AG10803 (cell line): ENCODE measurements around the gene SLC28A1.

Experiments used
- DNase-seq: peaks from one replicate; pipeline ENCODE4 v3.0.0; 2010; ENCODE audit warnings: low read depth
- H3K4me3 ChIP-seq: 2 replicates; pipeline ENCODE4 v1.5.1; 2011; ENCODE audit warnings: mild to moderate bottlenecking, low read length, control low read depth
- TF ChIP-seq, protein P1 (sequence below): conservative IDR thresholded peaks from 2 replicates; pipeline ENCODE4 v1.5.1; 2011; ENCODE audit warnings: mild to moderate bottlenecking, low read length, control low read depth, inconsistent platforms

SLC28A1 gene

GRCh38 chr15:84992157-84992944 lies 107.9 kb downstream of the SLC28A1 start:
- TF ChIP-seq, protein P1, sequence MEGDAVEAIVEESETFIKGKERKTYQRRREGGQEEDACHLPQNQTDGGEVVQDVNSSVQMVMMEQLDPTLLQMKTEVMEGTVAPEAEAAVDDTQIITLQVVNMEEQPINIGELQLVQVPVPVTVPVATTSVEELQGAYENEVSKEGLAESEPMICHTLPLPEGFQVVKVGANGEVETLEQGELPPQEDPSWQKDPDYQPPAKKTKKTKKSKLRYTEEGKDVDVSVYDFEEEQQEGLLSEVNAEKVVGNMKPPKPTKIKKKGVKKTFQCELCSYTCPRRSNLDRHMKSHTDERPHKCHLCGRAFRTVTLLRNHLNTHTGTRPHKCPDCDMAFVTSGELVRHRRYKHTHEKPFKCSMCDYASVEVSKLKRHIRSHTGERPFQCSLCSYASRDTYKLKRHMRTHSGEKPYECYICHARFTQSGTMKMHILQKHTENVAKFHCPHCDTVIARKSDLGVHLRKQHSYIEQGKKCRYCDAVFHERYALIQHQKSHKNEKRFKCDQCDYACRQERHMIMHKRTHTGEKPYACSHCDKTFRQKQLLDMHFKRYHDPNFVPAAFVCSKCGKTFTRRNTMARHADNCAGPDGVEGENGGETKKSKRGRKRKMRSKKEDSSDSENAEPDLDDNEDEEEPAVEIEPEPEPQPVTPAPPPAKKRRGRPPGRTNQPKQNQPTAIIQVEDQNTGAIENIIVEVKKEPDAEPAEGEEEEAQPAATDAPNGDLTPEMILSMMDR, result no peak
- DNase-seq, result peak; percentile 53
- H3K4me3 ChIP-seq, result no peak overlapping the region
